H9 (cell line): Measurements from ENCODE around the gene STAMBP. TPM values are rescaled to one million over a fixed set of nuclear protein-coding genes. Genes with fewer than 3 reads are reported as not detected.

Experiments used
- DNase-seq: peaks from one replicate; pipeline ENCODE4 v3.0.0-alpha.2; 2017
- H2AFZ ChIP-seq: one replicate; pipeline ENCODE4 v1.6.1; 2013; ENCODE audit warnings: mild to moderate bottlenecking, low read length, control low read depth, moderate library complexity
- H2AK5ac ChIP-seq: 2 replicates; pipeline ENCODE4 v1.6.1; 2013; ENCODE audit warnings: low read length, control low read depth, mixed read lengths; ENCODE audit not compliant: insufficient read length
- H2BK120ac ChIP-seq: one replicate; pipeline ENCODE4 v1.6.1; 2013; ENCODE audit warnings: low read depth, mild to moderate bottlenecking, low read length, control low read depth, inconsistent platforms; ENCODE audit not compliant: poor library complexity, severe bottlenecking
- H2BK12ac ChIP-seq: 2 replicates; pipeline ENCODE4 v1.6.1; 2013; ENCODE audit warnings: low read length, control low read depth, mixed read lengths, low read depth; ENCODE audit not compliant: insufficient read length
- H2BK15ac ChIP-seq: 2 replicates; pipeline ENCODE4 v1.6.1; 2013; ENCODE audit warnings: low read depth, low read length, control low read depth
- H2BK20ac ChIP-seq: one replicate; pipeline ENCODE4 v1.6.1; 2013; ENCODE audit warnings: low read depth, mild to moderate bottlenecking, low read length, control low read depth, inconsistent platforms; ENCODE audit not compliant: poor library complexity, severe bottlenecking
- H2BK5ac ChIP-seq: 2 replicates; pipeline ENCODE4 v1.6.1; 2013; ENCODE audit warnings: low read length, control low read depth, mixed read lengths; ENCODE audit not compliant: insufficient read length
- H3K14ac ChIP-seq: 2 replicates; pipeline ENCODE4 v1.6.1; 2013; ENCODE audit warnings: low read length, control low read depth; ENCODE audit not compliant: insufficient read depth
- H3K18ac ChIP-seq: 2 replicates; pipeline ENCODE4 v1.6.1; 2013; ENCODE audit warnings: low read depth, mild to moderate bottlenecking, mixed read lengths, low read length, control low read depth; ENCODE audit not compliant: insufficient read length
- H3K23ac ChIP-seq: 2 replicates; pipeline ENCODE4 v1.6.1; 2013; ENCODE audit warnings: low read length, control low read depth, mixed read lengths, low read depth; ENCODE audit not compliant: insufficient read length
- H3K23me2 ChIP-seq: 2 replicates; pipeline ENCODE4 v1.6.1; 2013; ENCODE audit warnings: low read depth, mild to moderate bottlenecking, mixed read lengths, low read length, control low read depth; ENCODE audit not compliant: insufficient read length, poor library complexity, severe bottlenecking
- H3K27ac ChIP-seq: 2 replicates; pipeline ENCODE4 v1.5.1; 2013; ENCODE audit warnings: low read length, control low read depth, mixed read lengths, low read depth; ENCODE audit not compliant: insufficient read length
- H3K27me3 ChIP-seq: 2 replicates; pipeline ENCODE4 v1.6.1; 2013; ENCODE audit warnings: low read length, control low read depth, inconsistent platforms; ENCODE audit not compliant: insufficient read depth
- H3K4ac ChIP-seq: 2 replicates; pipeline ENCODE4 v1.6.1; 2013; ENCODE audit warnings: low read depth, mild to moderate bottlenecking, control low read depth, inconsistent platforms, low read length, moderate library complexity
- H3K4me1 ChIP-seq: 2 replicates; pipeline ENCODE4 v1.6.1; 2013; ENCODE audit warnings: low read length, control low read depth, inconsistent platforms; ENCODE audit not compliant: insufficient read depth
- H3K4me2 ChIP-seq: 2 replicates; pipeline ENCODE4 v1.6.1; 2013; ENCODE audit warnings: low read length, control low read depth, mixed read lengths; ENCODE audit not compliant: insufficient read length, insufficient read depth
- H3K56ac ChIP-seq: 2 replicates; pipeline ENCODE4 v1.6.1; 2013; ENCODE audit warnings: low read depth, mild to moderate bottlenecking, mixed read lengths, low read length, control low read depth; ENCODE audit not compliant: insufficient read length
- H3K79me1 ChIP-seq: 2 replicates; pipeline ENCODE4 v1.6.1; 2013; ENCODE audit warnings: low read depth, mild to moderate bottlenecking, moderate library complexity, low read length, control low read depth, inconsistent platforms; ENCODE audit not compliant: insufficient read depth, poor library complexity, severe bottlenecking
- H3K79me2 ChIP-seq: 2 replicates; pipeline ENCODE4 v1.6.1; 2013; ENCODE audit warnings: low read length, control low read depth, inconsistent platforms; ENCODE audit not compliant: insufficient read depth
- H3K9ac ChIP-seq: 2 replicates; pipeline ENCODE4 v1.6.1; 2013; ENCODE audit warnings: low read length, control low read depth, mixed read lengths; ENCODE audit not compliant: insufficient read length; ENCODE audit errors: extremely low read depth
- H3K9me3 ChIP-seq: one replicate; pipeline ENCODE4 v1.6.1; 2013; ENCODE audit warnings: low read depth, low read length, inconsistent platforms; ENCODE audit not compliant: control insufficient read depth
- H3T11ph ChIP-seq: one replicate; pipeline ENCODE4 v1.6.1; 2013; ENCODE audit warnings: mild to moderate bottlenecking, low read length, control low read depth, inconsistent platforms
- H4K20me1 ChIP-seq: one replicate; pipeline ENCODE4 v1.6.1; 2013; ENCODE audit not compliant: control insufficient read depth, insufficient read length, insufficient read depth
- H4K5ac ChIP-seq: 2 replicates; pipeline ENCODE4 v1.6.1; 2013; ENCODE audit warnings: low read depth, mild to moderate bottlenecking, mixed read lengths, low read length, control low read depth; ENCODE audit not compliant: insufficient read length
- H4K8ac ChIP-seq: replicated peaks from 2 replicates; pipeline ENCODE4 v1.6.1; 2013; ENCODE audit warnings: low read length, control low read depth, mixed read lengths, low read depth; ENCODE audit not compliant: insufficient read length
- H4K91ac ChIP-seq: 2 replicates; pipeline ENCODE4 v1.6.1; 2013; ENCODE audit warnings: low read depth, mild to moderate bottlenecking, moderate library complexity, mixed read lengths, low read length, control low read depth; ENCODE audit not compliant: insufficient read length
- H3K27ac Mint-ChIP-seq, 3 experiments: 2 replicates in 2 of 3; 3 replicates in 1 of 3; pipeline ENCODE4 v1.8.0; 2020 to 2021; ENCODE audit warnings: mixed read lengths in 3 of 3, mild to moderate bottlenecking in 1 of 3, moderate library complexity in 1 of 3
- H3K27me3 Mint-ChIP-seq: 2 replicates; pipeline ENCODE4 v1.8.0; 2021; ENCODE audit warnings: low read depth, mild to moderate bottlenecking, moderate library complexity, mixed read lengths
- H3K36me3 Mint-ChIP-seq, 3 experiments: 2 replicates in 2 of 3; 3 replicates in 1 of 3; pipeline ENCODE4 v1.8.0; 2020 to 2021; ENCODE audit warnings: low read depth in 3 of 3, mixed read lengths in 3 of 3; ENCODE audit not compliant: insufficient read depth in 1 of 3
- H3K4me1 Mint-ChIP-seq, 2 experiments: 2 replicates each; pipeline ENCODE4 v1.8.0; 2020; ENCODE audit warnings: mixed read lengths in 2 of 2
- H3K4me3 Mint-ChIP-seq, 2 experiments: 2 replicates in 1 of 2; 3 replicates in 1 of 2; pipeline ENCODE4 v1.8.0; 2020 to 2021; ENCODE audit warnings: mild to moderate bottlenecking in 2 of 2, mixed read lengths in 2 of 2, moderate library complexity in 1 of 2
- H3K9me3 Mint-ChIP-seq, 2 experiments: 2 replicates in 1 of 2; 3 replicates in 1 of 2; pipeline ENCODE4 v1.8.0; 2020; ENCODE audit warnings: mild to moderate bottlenecking in 2 of 2, mixed read lengths in 2 of 2, moderate library complexity in 1 of 2
- WGBS: extraction: QIAGEN DNeasy Blood & Tissue Kit; methylation state at CpG from one replicate; pipeline ENCODE4 v1.1.7; 2013; ENCODE audit warnings: missing lambda C conversion rate, low lambda C conversion rate, mixed read lengths; ENCODE audit not compliant: insufficient read length; ENCODE audit errors: extremely low coverage; 5-methylcytosine and 5-hydroxymethylcytosine counted together
- total RNA-seq: library from RNA; stranded (reverse); gene quantifications from 2 replicates; pipeline ENCODE4 v1.2.1, GENCODE V29; 2021
- TF ChIP-seq, protein P1 (sequence below): fragments of 200-600 bp; sonication (generic); conservative IDR thresholded peaks from 3 replicates; pipeline ENCODE4 v1.8.0; 2021; ENCODE audit warnings: antibody characterized with exemption, mild to moderate bottlenecking

The STAMBP gene
- total RNA-seq, 1 experiment from 2014 or later = 45.5 TPM

DNA sequence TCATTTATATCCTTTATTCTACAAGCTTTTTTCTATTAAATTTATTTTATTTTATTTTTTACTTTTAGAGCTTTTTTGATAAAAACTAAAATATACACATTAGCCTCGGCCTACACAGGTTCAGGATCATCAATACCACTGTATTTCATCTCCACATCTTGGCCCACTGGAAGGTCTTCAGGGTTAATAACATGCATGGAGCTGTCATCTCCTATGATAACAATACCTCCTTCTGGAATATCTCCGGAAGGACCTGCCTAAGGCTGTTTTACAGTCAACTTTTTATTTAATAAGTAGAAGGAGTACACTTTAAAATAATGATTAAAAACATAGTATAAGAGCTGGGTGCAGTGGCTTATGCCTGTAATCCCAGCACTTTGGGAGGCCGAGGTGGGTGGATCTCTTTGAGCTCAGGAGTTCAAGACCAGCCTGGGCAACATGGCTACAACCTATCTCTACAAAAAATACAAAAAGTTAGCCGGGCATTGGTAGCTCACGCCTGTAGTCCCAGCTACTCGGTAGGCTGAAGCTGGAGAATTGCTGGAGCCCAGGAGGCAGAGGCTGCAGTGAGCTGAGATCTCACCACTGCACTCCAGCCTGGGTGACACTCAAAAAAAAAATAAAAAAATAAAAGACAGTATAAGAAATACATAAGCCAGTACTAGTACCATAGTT is 82.2 kb downstream of the STAMBP start:
- Histone ChIP-seq H4K91ac (no peak overlapping the region), H3K9ac (no peak overlapping the region), H3K4me1 (no peaks in the 10 kb centered on the region), H2BK12ac (no peak overlapping the region), H3K9me3 (no peaks in the 10 kb centered on the region), H3K4ac (no peak overlapping the region), H3K79me1 (no peaks in the 10 kb centered on the region), H2AFZ (no peak overlapping the region), H4K20me1 (no peaks in the 10 kb centered on the region), H3K23me2 (no peaks in the 10 kb centered on the region), H3K27ac (no peak overlapping the region), H3K14ac (no peak overlapping the region), H2AK5ac (no peak overlapping the region), H3K27me3 (no peaks in the 10 kb centered on the region), H2BK15ac (no peak overlapping the region), H2BK120ac (no peak overlapping the region), H3T11ph (no peak overlapping the region), H2BK5ac (no peak overlapping the region), H3K23ac (no peak overlapping the region), H2BK20ac (no peak overlapping the region), H4K5ac (no peak overlapping the region), H4K8ac (no peak overlapping the region), H3K79me2 (no peaks in the 10 kb centered on the region), H3K4me2 (no peak overlapping the region), H3K18ac (no peak overlapping the region), H3K56ac (no peak overlapping the region)
- no peak for DNase-seq
- H3K27me3 Mint-ChIP-seq = peaks cover 3% of the 10 kb centered on the region
- no peaks in the 10 kb centered on the region for H3K9me3 Mint-ChIP-seq
- TF ChIP-seq, protein P1, sequence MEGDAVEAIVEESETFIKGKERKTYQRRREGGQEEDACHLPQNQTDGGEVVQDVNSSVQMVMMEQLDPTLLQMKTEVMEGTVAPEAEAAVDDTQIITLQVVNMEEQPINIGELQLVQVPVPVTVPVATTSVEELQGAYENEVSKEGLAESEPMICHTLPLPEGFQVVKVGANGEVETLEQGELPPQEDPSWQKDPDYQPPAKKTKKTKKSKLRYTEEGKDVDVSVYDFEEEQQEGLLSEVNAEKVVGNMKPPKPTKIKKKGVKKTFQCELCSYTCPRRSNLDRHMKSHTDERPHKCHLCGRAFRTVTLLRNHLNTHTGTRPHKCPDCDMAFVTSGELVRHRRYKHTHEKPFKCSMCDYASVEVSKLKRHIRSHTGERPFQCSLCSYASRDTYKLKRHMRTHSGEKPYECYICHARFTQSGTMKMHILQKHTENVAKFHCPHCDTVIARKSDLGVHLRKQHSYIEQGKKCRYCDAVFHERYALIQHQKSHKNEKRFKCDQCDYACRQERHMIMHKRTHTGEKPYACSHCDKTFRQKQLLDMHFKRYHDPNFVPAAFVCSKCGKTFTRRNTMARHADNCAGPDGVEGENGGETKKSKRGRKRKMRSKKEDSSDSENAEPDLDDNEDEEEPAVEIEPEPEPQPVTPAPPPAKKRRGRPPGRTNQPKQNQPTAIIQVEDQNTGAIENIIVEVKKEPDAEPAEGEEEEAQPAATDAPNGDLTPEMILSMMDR = no peak
- H3K4me1 Mint-ChIP-seq = peaks cover 4 to 5% of the 10 kb centered on the region in 2 experiments
- H3K36me3 Mint-ChIP-seq = no peaks in the 10 kb centered on the region
- H3K4me3 Mint-ChIP-seq = no peak overlapping the region
- H3K27ac Mint-ChIP-seq = no peak overlapping the region
- WGBS = no CpG with 5 or more reads among the region's 6 CpGs
